ENCODE measurements around the gene PCDHA1.

PCDHA1 gene

DNA sequence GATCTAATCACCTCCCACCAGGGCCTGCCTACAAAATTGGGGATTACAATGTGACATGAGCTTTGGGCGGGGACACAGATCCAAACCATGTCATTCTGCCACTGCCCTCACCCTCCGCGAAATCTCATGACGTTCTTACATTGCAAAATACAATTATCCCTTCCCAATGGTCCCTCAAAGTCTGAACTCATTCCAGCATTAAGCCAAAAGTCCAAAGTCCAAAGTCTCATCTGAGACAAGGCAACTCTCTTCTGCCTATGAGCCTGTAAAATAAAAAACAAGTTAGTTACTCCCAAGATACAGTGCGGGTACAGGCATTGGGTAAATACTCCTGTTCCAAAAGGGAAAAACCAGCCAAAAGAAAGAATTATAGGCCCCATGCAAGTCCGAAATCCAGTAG lies 165.7 kb downstream of the PCDHA1 start:
- Histone ChIP-seq H3K9me3 (ENCODE audit: insufficient read depth, low read depth, low read length) (no peaks in the 10 kb centered on the region), H2AFZ (ENCODE audit: low read length) (no peak overlapping the region), H3K4me2 (ENCODE audit: low read depth, low read length, poor library complexity, severe bottlenecking) (no peak overlapping the region), H3K9ac (ENCODE audit: low read depth, low read length, poor library complexity, severe bottlenecking) (no peak overlapping the region), H3K36me3 (ENCODE audit: insufficient read depth, low read length) (no peaks in the 10 kb centered on the region), H4K20me1 (ENCODE audit: insufficient read depth, low read length, poor library complexity, severe bottlenecking) (no peaks in the 10 kb centered on the region), H3K27me3 (ENCODE audit: insufficient read depth, low read length, poor library complexity, severe bottlenecking) (no peaks in the 10 kb centered on the region), H3F3A (ENCODE audit: low read depth) (no peaks in the 10 kb centered on the region), H3K4me3 (ENCODE audit: low read length, poor library complexity, severe bottlenecking) (no peak overlapping the region), H3K9me2 (replicated peaks; ENCODE audit: low read depth, low read length) (no peaks in the 10 kb centered on the region), H3K79me2 (ENCODE audit: insufficient read depth, low read length) (no peaks in the 10 kb centered on the region), H3K4me1 (ENCODE audit: insufficient read depth, low read length, poor library complexity, severe bottlenecking) (no peaks in the 10 kb centered on the region)
- TF ChIP-seq EZH2phosphoT487 (IDR thresholded peaks at IDR 0.05; ENCODE audit: borderline replicate concordance), result no peak

GRCh38 chr5:140953234-140953633 lies 167.3 kb downstream of the PCDHA1 start:
- H3K9me3 ChIP-seq (ENCODE audit: insufficient read depth, low read depth, low read length), result no peaks in the 10 kb centered on the region

DNA sequence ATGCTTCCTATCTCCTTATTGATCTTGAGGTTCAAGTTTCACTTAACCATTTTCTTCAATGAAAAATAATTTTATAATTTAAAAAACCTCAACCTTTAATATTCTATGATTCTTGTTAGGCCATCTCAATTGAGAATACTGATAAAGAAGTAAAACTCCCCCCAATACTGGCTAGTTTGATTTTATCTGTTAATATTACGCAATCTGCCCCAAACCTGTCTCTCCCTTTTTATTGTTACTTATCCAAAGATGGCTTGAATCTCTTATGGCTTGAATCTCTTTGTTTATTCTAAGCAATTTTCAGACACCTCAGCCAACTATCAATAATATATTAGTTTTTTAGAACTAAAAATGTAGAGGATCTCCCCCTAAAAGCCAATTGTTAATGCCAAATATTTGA lies 176.2 kb downstream of the PCDHA1 start:
- Histone ChIP-seq H3K9me3 (ENCODE audit: insufficient read depth, low read depth, low read length) (no peaks in the 10 kb centered on the region), H3K4me1 (ENCODE audit: insufficient read depth, low read length, poor library complexity, severe bottlenecking) (no peaks in the 10 kb centered on the region), H3K4me3 (ENCODE audit: low read length, poor library complexity, severe bottlenecking) (no peak overlapping the region), H3K36me3 (ENCODE audit: insufficient read depth, low read length) (no peaks in the 10 kb centered on the region), H4K20me1 (ENCODE audit: insufficient read depth, low read length, poor library complexity, severe bottlenecking) (no peaks in the 10 kb centered on the region), H3K9me2 (replicated peaks; ENCODE audit: low read depth, low read length) (no peaks in the 10 kb centered on the region), H3K27me3 (ENCODE audit: insufficient read depth, low read length, poor library complexity, severe bottlenecking) (no peaks in the 10 kb centered on the region), H3F3A (ENCODE audit: low read depth) (no peaks in the 10 kb centered on the region), H3K79me2 (ENCODE audit: insufficient read depth, low read length) (no peaks in the 10 kb centered on the region), H2AFZ (ENCODE audit: low read length) (no peak overlapping the region), H3K4me2 (ENCODE audit: low read depth, low read length, poor library complexity, severe bottlenecking) (no peak overlapping the region), H3K9ac (ENCODE audit: low read depth, low read length, poor library complexity, severe bottlenecking) (no peak overlapping the region)
- TF ChIP-seq EZH2phosphoT487 (IDR thresholded peaks at IDR 0.05; ENCODE audit: borderline replicate concordance), result no peak
- TF ChIP-seq, protein P1, sequence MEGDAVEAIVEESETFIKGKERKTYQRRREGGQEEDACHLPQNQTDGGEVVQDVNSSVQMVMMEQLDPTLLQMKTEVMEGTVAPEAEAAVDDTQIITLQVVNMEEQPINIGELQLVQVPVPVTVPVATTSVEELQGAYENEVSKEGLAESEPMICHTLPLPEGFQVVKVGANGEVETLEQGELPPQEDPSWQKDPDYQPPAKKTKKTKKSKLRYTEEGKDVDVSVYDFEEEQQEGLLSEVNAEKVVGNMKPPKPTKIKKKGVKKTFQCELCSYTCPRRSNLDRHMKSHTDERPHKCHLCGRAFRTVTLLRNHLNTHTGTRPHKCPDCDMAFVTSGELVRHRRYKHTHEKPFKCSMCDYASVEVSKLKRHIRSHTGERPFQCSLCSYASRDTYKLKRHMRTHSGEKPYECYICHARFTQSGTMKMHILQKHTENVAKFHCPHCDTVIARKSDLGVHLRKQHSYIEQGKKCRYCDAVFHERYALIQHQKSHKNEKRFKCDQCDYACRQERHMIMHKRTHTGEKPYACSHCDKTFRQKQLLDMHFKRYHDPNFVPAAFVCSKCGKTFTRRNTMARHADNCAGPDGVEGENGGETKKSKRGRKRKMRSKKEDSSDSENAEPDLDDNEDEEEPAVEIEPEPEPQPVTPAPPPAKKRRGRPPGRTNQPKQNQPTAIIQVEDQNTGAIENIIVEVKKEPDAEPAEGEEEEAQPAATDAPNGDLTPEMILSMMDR (conservative IDR thresholded peaks at IDR 0.05; ENCODE audit: low read length), result no peak

More at GRCh38 chr5:140953234-140953633, 167.3 kb downstream of the PCDHA1 start:
- H3K9me2 ChIP-seq (replicated peaks; ENCODE audit: low read depth, low read length), result no peaks in the 10 kb centered on the region
- H2AFZ ChIP-seq (ENCODE audit: low read length), result no peak overlapping the region
- no peak for TF ChIP-seq EZH2phosphoT487 (IDR thresholded peaks at IDR 0.05; ENCODE audit: borderline replicate concordance)
- TF ChIP-seq, protein P1 (conservative IDR thresholded peaks at IDR 0.05; ENCODE audit: low read length), result no peak
- H3K4me3 ChIP-seq (ENCODE audit: low read length, poor library complexity, severe bottlenecking), result no peak overlapping the region
- no peak overlapping the region for H3K9ac ChIP-seq (ENCODE audit: low read depth, low read length, poor library complexity, severe bottlenecking)
- H3K4me1 ChIP-seq (ENCODE audit: insufficient read depth, low read length, poor library complexity, severe bottlenecking), result no peaks in the 10 kb centered on the region
- no peaks in the 10 kb centered on the region for H3K79me2 ChIP-seq (ENCODE audit: insufficient read depth, low read length)
- H3K4me2 ChIP-seq (ENCODE audit: low read depth, low read length, poor library complexity, severe bottlenecking), result no peak overlapping the region
- no peaks in the 10 kb centered on the region for H3K36me3 ChIP-seq (ENCODE audit: insufficient read depth, low read length)
- H4K20me1 ChIP-seq (ENCODE audit: insufficient read depth, low read length, poor library complexity, severe bottlenecking), result no peaks in the 10 kb centered on the region
- no peaks in the 10 kb centered on the region for H3F3A ChIP-seq (ENCODE audit: low read depth)
- H3K27me3 ChIP-seq (ENCODE audit: insufficient read depth, low read length, poor library complexity, severe bottlenecking), result no peaks in the 10 kb centered on the region

DNA sequence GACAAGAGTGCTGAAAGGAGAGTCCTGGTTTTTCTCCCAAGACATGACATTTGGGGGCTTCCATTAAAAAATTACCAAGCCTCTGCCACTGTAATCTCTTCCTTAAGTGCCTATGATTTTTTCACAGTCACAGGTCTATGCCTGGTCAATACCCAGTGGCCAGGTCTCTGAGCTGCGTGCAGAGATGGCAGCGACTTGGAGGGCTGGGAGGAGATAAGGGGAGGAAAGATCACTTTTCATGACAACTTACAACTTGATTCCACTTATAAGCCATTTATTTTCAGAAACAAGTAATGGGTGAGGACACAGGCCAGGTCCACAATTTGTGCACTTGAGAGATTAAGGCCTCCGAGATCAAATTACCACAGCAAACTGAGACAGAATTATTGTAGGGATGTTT lies 178.4 kb downstream of the PCDHA1 start:
- Histone ChIP-seq H3K4me1 (ENCODE audit: insufficient read depth, low read length, poor library complexity, severe bottlenecking) (no peaks in the 10 kb centered on the region), H4K20me1 (ENCODE audit: insufficient read depth, low read length, poor library complexity, severe bottlenecking) (no peaks in the 10 kb centered on the region), H3K27me3 (ENCODE audit: insufficient read depth, low read length, poor library complexity, severe bottlenecking) (no peaks in the 10 kb centered on the region), H3K36me3 (ENCODE audit: insufficient read depth, low read length) (no peaks in the 10 kb centered on the region), H3K9me2 (replicated peaks; ENCODE audit: low read depth, low read length) (no peaks in the 10 kb centered on the region), H3K9ac (ENCODE audit: low read depth, low read length, poor library complexity, severe bottlenecking) (no peak overlapping the region), H3K4me2 (ENCODE audit: low read depth, low read length, poor library complexity, severe bottlenecking) (no peak overlapping the region), H2AFZ (ENCODE audit: low read length) (no peak overlapping the region), H3F3A (ENCODE audit: low read depth) (no peaks in the 10 kb centered on the region), H3K4me3 (ENCODE audit: low read length, poor library complexity, severe bottlenecking) (no peak overlapping the region), H3K79me2 (ENCODE audit: insufficient read depth, low read length) (no peaks in the 10 kb centered on the region), H3K9me3 (ENCODE audit: insufficient read depth, low read depth, low read length) (no peaks in the 10 kb centered on the region)
- TF ChIP-seq EZH2phosphoT487 (IDR thresholded peaks at IDR 0.05; ENCODE audit: borderline replicate concordance), result no peak
- TF ChIP-seq, protein P1 (conservative IDR thresholded peaks at IDR 0.05; ENCODE audit: low read length), result no peak

All from Loucy (cell line).